ENCODE data around the gene GMEB1.
A peak's percentile ranks its signal among the peaks of the same experiment; 100 is the strongest.

The GMEB1 gene

GRCh38 chr1:28755701-28756100 is 87.1 kb downstream of the GMEB1 start:
- H3K4me1 Mint-ChIP-seq: peaks cover 30% of the 10 kb centered on the region
- ATAC-seq (no peak), DNase-seq (ENCODE audit: low spot score in 2 of 2) (no peak)
- H3K9me3 Mint-ChIP-seq: no peaks in the 10 kb centered on the region
- no peak overlapping the region for H3K4me3 Mint-ChIP-seq
- H3K27ac Mint-ChIP-seq: no peak overlapping the region
- H3K36me3 Mint-ChIP-seq: peaks cover 27% of the 10 kb centered on the region

GRCh38 chr1:28756846-28757245 is 88.3 kb downstream of the GMEB1 start:
- no peaks in the 10 kb centered on the region for H3K9me3 Mint-ChIP-seq
- DNase-seq (ENCODE audit: low spot score in 2 of 2) (no peak), ATAC-seq (no peak)
- no peak overlapping the region for H3K4me3 Mint-ChIP-seq
- peaks cover 23% of the 10 kb centered on the region for H3K4me1 Mint-ChIP-seq
- peaks cover 38% of the 10 kb centered on the region for H3K36me3 Mint-ChIP-seq
- no peak overlapping the region for H3K27ac Mint-ChIP-seq

DNA sequence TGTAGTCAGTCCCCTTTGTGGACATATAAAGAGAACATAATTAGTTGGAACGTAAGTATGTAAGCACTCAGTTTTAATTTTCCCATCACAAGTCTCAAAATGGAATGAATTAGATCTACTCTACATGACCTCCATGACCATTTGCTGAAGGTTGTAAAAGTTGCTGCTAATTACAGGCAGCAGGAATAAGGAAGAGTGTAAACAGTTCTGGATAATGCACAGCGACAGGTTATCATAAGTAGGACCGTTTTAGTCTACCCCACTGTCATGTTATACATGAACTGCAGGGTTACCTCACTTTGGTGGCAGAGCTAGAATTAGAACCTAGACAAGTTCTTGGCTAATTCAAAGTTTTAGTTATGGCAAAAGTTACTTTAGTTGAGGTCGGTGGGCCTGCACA is 89.8 kb downstream of the GMEB1 start:
- H3K4me3 Mint-ChIP-seq: no peak overlapping the region
- peaks cover 20% of the 10 kb centered on the region for H3K4me1 Mint-ChIP-seq
- peaks cover 50% of the 10 kb centered on the region for H3K36me3 Mint-ChIP-seq
- DNase-seq (ENCODE audit: low spot score in 2 of 2) (no peak), ATAC-seq (no peak)
- H3K27ac Mint-ChIP-seq: no peak overlapping the region
- no peaks in the 10 kb centered on the region for H3K9me3 Mint-ChIP-seq

- no peak overlapping the region for H3K4me3 Mint-ChIP-seq
- H3K36me3 Mint-ChIP-seq: peaks cover 58% of the 10 kb centered on the region
- ATAC-seq: no peak
- DNase-seq (ENCODE audit: low spot score in 2 of 2): no peak
- H3K4me1 Mint-ChIP-seq: peaks cover 13% of the 10 kb centered on the region
- no peak overlapping the region for H3K27ac Mint-ChIP-seq
- no peaks in the 10 kb centered on the region for H3K9me3 Mint-ChIP-seq
Observed at GRCh38 chr1:28759257-28759656, 90.7 kb downstream of the GMEB1 start.

DNA sequence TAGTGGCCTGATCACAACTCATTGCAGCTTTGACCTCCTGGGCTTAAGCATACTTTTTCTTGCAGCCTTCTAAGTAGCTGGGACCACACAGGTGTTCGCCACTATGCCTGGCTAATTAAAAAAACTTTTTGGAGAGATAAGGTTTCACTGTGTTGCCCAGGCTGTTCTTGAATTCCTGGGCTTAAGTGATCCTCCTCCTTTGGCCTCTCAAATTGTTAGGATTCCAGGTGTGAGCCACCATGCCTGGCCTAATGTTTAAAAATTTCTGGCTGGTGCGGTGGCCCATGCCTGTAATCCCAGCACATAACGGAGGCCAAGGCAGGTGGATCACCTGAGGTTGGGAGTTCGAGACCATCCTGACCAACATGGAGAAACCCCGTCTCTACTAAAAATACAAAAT is 92.6 kb downstream of the GMEB1 start:
- Mint-ChIP-seq H3K4me1 (peaks cover 20% of the 10 kb centered on the region), H3K36me3 (peaks cover 77% of the 10 kb centered on the region), H3K27ac (peak overlapping the region; percentile 46)

GRCh38 chr1:28766532-28767183 is 98.1 kb downstream of the GMEB1 start:
- no peak overlapping the region for H3K27ac Mint-ChIP-seq
- peaks cover 93% of the 10 kb centered on the region for H3K36me3 Mint-ChIP-seq
- no peak for DNase-seq (ENCODE audit: low spot score in 2 of 2)
- no peak overlapping the region for H3K4me3 Mint-ChIP-seq
- no peaks in the 10 kb centered on the region for H3K9me3 Mint-ChIP-seq
- no peak for ATAC-seq
- peaks cover 6% of the 10 kb centered on the region for H3K4me1 Mint-ChIP-seq

More for the DNA sequence above, 92.6 kb downstream of the GMEB1 start:
- ATAC-seq (no peak), DNase-seq (ENCODE audit: low spot score in 2 of 2) (no peak)
- H3K9me3 Mint-ChIP-seq: no peaks in the 10 kb centered on the region
- no peak overlapping the region for H3K4me3 Mint-ChIP-seq
